Parathyroid adenoma (tissue), 2 donors: ENCODE measurements around the gene MDM4.

Experiments
- H2AFZ ChIP-seq: fragments of 300-600 bp; sonication (generic); one replicate; pipeline ENCODE4 v1.7.0; 2017; ENCODE audit warnings: antibody characterized with exemption, mild to moderate bottlenecking
- H3K27ac ChIP-seq: fragments of 300-600 bp; sonication (generic); one replicate; pipeline ENCODE4 v1.7.0; 2017
- H3K27me3 ChIP-seq: fragments of 300-600 bp; sonication (generic); one replicate; pipeline ENCODE4 v1.7.0; 2017; ENCODE audit warnings: low read length; ENCODE audit not compliant: control insufficient read depth, insufficient read depth
- H3K36me3 ChIP-seq: fragments of 300-600 bp; sonication (generic); one replicate; pipeline ENCODE4 v1.7.0; 2017; ENCODE audit warnings: low read length; ENCODE audit not compliant: control insufficient read depth, insufficient read depth
- H3K4me1 ChIP-seq: fragments of 300-600 bp; sonication (generic); one replicate; pipeline ENCODE4 v1.7.0; 2017; ENCODE audit warnings: control low read depth
- H3K4me2 ChIP-seq: fragments of 300-600 bp; sonication (generic); one replicate; pipeline ENCODE4 v1.7.0; 2017; ENCODE audit warnings: low read length
- H3K4me3 ChIP-seq: fragments of 300-600 bp; sonication (generic); one replicate; pipeline ENCODE4 v1.7.0; 2017; ENCODE audit warnings: low read depth, low read length
- H3K79me2 ChIP-seq: fragments of 300-600 bp; sonication (generic); one replicate; pipeline ENCODE4 v1.7.0; 2017; ENCODE audit warnings: control low read depth
- H3K9ac ChIP-seq: fragments of 300-600 bp; sonication (generic); one replicate; pipeline ENCODE4 v1.7.0; 2017; ENCODE audit warnings: mild to moderate bottlenecking
- H3K9me3 ChIP-seq: fragments of 300-600 bp; sonication (generic); one replicate; pipeline ENCODE4 v1.7.0; 2017; ENCODE audit warnings: low read length; ENCODE audit not compliant: control insufficient read depth
- CTCF ChIP-seq: fragments of 300-600 bp; sonication (generic); IDR thresholded peaks from one replicate; pipeline ENCODE4 v1.7.0; 2017; ENCODE audit warnings: antibody characterized with exemption, mild to moderate bottlenecking
- donor health status: primary hyperparathyroidism.

The MDM4 gene

GRCh38 chr1:204469304-204469703 is 46.9 kb upstream of the MDM4 start:
- no peak overlapping the region for H2AFZ ChIP-seq
- no peaks in the 10 kb centered on the region for H3K9me3 ChIP-seq
- TF ChIP-seq CTCF, result no peak
- H3K27ac ChIP-seq, result no peak overlapping the region
- H3K27me3 ChIP-seq, result no peaks in the 10 kb centered on the region
- H3K36me3 ChIP-seq, result no peaks in the 10 kb centered on the region
- no peak overlapping the region for H3K4me2 ChIP-seq
- H3K9ac ChIP-seq, result no peak overlapping the region
- no peaks in the 10 kb centered on the region for H3K4me1 ChIP-seq
- no peaks in the 10 kb centered on the region for H3K79me2 ChIP-seq
- no peak overlapping the region for H3K4me3 ChIP-seq

- Histone ChIP-seq H2AFZ (no peak overlapping the region), H3K9ac (no peak overlapping the region), H3K4me2 (no peak overlapping the region), H3K79me2 (no peaks in the 10 kb centered on the region), H3K27me3 (no peaks in the 10 kb centered on the region), H3K36me3 (no peaks in the 10 kb centered on the region), H3K27ac (no peak overlapping the region), H3K4me1 (no peaks in the 10 kb centered on the region), H3K4me3 (no peak overlapping the region), H3K9me3 (no peaks in the 10 kb centered on the region)
- no peak for TF ChIP-seq CTCF
These were observed 44.5 kb upstream of the MDM4 start for GRCh38 chr1:204471687-204472086.

GRCh38 chr1:204472660-204473059 is 43.5 kb upstream of the MDM4 start:
- no peaks in the 10 kb centered on the region for H3K27me3 ChIP-seq
- H3K4me1 ChIP-seq, result no peaks in the 10 kb centered on the region
- H3K79me2 ChIP-seq, result peaks cover under 1% of the 10 kb centered on the region
- H2AFZ ChIP-seq, result no peak overlapping the region
- no peaks in the 10 kb centered on the region for H3K36me3 ChIP-seq
- H3K9me3 ChIP-seq, result no peaks in the 10 kb centered on the region
- no peak overlapping the region for H3K4me2 ChIP-seq
- no peak overlapping the region for H3K27ac ChIP-seq
- TF ChIP-seq CTCF, result no peak
- H3K4me3 ChIP-seq, result no peak overlapping the region
- no peak overlapping the region for H3K9ac ChIP-seq

GRCh38 chr1:204473400-204473965 is 42.7 kb upstream of the MDM4 start:
- Histone ChIP-seq H3K4me1 (peaks cover 4% of the 10 kb centered on the region), H3K27me3 (no peaks in the 10 kb centered on the region)

More at GRCh38 chr1:204473400-204473965, 42.7 kb upstream of the MDM4 start:
- Histone ChIP-seq H3K4me2 (no peak overlapping the region), H3K9me3 (no peaks in the 10 kb centered on the region), H3K36me3 (no peaks in the 10 kb centered on the region), H3K27ac (no peak overlapping the region), H3K9ac (no peak overlapping the region), H3K4me3 (no peak overlapping the region), H2AFZ (no peak overlapping the region), H3K79me2 (peaks cover 2% of the 10 kb centered on the region)
- TF ChIP-seq CTCF, result no peak
